DMS53 (cell line): ENCODE data around the gene STIMATE.
A peak's percentile ranks its signal among the peaks of the same experiment; 100 is the strongest.

Experiments
- DNase-seq: peaks from one replicate; lab custom pipeline; 2025; lab: John Stamatoyannopoulos, UW

STIMATE gene

DNA sequence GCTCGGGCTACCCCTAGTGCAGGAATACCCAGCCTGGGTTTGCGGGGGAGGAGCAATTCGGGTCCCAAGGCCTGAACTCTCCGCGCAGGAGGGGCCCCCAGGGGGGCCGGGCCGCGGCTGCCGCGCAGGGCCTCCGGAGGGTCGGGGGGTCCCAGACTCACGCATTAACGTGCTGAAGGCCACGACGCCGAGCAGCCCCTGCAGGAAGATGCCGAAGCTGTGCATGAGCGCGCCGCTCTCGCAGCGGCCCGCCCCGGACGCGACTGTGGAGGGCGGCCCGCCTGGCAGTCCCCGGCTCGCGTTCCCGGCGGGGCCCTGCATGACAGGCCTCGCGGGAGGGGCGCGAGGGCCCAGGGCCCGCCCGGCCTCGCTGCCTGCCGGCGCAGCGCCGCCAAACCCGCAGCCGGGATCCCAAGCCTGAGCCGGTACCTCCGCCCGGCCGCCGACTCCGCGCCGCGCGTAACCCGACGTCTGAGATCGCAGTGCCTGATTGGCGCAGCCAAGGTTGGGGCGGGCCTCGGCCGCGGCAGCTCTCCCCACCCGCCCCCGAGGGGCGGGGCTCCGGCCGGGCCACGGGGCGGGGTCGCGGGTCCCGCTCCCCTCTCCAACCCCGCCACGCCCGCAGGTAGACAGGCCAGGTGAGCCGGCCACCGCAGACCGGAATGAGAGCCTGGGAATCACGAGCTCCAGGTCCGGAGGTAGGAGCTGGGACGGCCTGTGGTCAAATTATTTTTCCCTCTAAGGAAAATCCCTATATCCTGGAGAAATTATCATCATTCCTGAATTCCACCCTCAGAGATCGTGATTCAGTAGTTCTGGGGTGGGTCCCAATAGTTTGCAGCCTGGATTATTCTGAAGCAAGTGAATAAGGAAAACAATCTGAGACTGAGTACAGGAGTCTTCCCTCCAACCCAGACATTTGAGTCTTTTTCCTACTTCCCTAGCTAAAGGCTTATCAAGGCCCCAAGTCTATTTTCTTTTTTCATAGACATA lies at the start of gene STIMATE:
TSS of gene STIMATE (minus strand) at position 419 of the 993 bp plus-strand sequence. CDS start at position 321, 98 bp downstream.
- peak; percentile 80 for DNase-seq

DNA sequence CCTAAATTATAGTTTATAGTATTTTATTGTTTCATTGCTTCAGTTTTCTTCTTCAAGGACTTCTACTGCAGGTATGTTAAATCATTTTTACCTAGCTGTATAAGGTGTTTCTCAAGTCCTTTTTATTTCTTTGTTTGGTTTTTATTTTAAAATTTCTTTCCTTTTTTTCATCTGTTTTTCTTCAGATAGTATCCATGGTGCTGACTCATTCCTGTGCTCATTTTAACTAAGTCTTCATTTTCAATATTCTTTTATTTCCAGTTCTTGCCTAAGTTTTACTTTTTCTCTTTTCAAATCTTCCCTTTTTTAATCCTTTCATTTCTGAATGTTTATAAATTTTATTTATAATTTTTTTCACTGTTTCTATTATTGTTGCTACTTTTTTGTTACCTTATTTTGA lies 42.3 kb upstream of the STIMATE start:
- no peak for DNase-seq

DNA sequence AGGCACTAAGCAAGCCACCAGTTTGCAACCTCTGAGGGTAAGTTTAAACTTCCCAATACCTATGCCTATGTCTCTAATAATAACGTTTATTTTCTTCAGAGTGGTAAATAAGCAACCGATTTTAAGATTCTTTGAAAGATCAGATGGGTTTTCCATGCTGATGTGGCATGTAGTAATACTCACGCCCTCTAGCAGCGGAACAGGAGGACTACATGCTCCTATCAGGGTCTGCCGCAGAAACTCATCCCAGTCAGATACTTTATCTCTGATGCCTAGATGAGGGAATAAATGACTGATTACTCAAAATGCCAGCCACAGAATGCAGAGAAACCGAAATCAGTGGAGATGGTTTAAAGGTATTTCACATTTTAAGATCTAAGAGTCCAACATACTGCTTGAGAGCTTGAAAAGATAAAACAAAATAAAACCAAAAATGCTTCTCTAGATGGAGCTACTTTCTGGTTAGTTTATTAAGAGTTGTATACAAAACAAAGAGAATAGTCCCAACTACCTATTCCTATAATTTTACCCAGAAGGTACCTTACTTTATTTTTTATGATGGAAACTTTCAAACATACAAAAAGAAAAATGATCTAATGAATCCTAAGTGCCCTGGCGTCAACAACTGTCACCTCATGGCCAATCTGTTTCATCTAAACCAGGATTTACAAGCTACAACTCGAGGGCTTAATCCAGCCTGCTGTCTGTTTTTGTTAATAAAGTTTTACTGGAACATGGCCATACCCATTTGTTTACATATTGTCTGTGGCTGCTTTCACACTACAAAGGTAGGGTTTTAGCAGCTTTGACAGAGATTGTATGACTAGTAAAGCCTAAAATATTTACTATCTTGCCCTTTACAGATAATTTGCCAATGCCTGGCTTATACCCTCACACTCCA lies 37.5 kb upstream of the STIMATE start:
- peak; percentile 56 for DNase-seq

DNA sequence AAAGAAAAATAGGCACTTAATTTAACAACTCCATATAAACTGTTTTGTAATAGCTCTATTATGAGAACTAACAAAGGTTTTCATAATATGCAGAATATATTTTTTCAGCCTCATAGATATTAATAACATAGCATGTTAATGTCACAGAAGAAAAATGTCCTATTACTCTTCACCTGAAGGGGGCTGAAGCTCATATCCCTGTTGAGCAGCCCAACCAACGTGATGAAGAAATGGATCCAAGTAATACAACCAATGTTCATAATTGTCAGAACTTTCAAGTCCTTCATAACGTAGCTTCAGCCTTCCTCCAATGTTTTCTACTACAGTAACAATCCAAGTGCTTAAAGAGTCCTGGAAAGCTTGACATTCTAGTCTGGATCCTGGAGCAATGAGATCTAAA lies 34.5 kb upstream of the STIMATE start:
- no peak for DNase-seq

DNA sequence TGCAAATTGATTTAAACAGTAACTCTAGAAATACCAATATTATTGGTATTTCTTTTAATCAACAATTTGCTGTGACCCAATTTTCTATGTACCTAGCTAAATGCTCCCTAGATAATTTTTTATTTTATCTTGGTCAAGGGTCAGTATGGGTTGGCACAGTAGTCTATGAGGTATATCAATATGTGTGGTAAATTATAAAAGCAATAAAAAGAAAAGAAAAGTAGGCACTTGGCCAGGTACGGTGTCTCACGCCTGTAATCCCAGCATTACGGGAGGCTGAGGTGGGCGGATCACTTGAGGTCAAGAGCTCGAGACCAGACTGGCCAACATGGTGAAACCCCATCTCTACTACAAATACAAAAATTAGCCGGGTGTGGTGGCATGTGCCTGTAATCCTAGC lies 34.0 kb upstream of the STIMATE start:
- no peak for DNase-seq

DNA sequence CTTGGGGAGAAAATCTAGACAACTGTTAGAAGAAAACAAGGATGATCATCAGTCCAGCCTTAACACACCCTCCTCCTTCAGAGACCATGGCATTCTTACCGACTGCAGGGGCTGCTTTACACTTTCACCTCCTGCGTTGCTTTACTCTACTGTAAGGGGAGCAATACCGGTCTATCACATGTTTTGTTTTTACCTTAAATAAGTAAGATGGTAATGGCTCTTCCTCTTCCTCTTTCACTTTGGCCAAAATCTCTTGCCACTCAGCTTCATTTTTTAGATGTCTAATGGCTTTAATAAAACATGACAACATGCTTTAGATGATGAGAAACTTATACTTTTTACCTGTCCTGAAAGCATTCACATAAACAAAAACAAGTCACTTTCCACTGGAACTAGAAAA lies 33.4 kb upstream of the STIMATE start:
- DNase-seq: no peak

DNA sequence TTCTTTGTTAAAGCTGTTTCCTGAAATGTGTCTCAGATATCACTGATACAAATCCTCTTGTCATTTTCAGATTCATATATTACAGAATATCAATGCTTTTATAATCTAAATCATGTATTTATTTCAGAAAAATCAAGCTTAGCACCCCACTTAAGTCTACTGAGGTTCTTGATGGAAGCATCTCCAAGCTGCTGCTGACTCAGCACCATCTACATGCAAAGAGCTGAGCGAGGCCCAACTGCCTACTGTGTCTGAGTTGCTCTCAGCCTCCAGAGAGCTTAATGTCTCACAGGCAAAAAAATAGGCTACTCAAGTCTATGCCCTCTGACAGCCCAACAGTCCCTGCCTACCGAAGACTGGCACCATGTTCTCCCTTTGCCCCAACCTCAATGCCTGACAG lies 29.2 kb upstream of the STIMATE start:
- DNase-seq: no peak

DNA sequence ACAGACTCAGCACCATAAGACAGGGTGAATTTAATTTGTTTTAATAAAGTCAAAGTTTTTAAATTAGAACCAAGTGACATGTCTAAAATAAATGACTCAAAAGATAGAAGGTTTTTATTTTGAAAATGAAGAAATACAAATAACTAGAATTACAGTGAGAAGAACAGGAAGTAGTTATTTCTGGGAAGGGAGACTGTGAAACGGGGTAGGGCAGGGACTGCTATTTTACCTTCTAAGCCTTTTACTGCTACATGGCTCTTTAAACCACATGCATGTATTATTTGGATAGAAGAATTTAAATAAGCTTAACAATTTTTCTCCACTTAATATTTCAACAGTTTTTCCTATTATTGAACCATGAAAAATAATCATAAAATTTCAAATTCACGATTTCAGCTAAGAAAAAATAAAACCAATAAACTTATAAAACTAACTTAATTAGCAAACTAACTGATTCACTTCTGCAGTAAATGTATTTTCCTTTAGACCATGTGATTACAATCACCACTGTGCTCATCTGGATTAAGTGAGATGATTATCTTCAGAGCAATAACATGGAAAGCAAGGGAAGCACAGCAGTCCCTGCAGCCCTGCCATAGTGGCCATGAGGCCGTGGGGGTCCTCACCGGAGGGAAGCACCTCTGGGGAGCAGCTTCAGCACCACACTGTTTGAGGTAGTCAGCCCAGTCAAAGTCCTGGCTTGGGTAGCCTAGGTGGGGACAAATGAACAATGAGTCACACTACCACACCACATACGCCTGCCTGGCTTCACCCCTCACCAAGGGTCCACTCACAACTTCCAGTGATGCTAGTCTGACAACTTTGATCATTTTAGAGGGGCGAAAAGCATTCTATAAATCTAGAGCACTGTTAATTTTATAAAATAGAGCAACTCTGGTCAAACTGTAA lies 28.3 kb upstream of the STIMATE start:
- DNase-seq: no peak

DNA sequence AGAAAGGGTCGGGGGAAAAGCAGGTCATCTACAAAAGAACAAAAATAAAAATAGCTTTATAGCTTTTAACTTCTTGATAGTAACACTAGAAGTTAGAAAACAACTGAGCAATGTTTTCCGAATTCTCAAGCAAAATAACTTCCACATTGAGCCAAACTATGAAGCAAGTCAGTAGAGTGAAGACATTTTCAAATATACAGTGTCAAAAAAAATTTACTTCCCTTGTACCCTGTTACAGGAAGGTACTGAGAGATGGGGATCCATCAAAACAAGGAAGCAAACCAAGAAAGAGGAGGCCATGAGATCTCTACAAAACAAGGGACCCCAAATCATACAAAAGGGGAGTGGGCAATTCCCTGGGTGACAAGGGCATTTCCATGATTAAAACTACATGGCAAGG lies 26.6 kb upstream of the STIMATE start:
- no peak for DNase-seq

DNA sequence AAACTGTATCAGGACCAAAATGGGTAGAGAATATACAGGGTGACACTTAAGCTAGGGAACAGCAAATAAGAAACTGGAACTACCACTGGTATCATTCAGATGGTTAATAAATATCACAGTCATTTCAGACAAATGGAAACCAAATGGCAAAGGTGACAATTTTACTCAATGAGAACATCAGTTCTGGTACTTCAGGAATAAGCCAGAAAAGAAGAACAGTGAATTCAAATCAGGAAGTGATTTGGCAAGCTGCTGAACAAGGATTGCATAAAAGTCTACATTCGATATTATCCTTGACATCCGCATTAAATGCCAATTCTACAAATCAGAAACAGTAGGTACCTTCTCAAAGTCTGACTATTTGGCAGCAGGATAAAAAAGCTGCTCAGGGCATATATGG lies 23.5 kb upstream of the STIMATE start:
- DNase-seq: no peak

DNA sequence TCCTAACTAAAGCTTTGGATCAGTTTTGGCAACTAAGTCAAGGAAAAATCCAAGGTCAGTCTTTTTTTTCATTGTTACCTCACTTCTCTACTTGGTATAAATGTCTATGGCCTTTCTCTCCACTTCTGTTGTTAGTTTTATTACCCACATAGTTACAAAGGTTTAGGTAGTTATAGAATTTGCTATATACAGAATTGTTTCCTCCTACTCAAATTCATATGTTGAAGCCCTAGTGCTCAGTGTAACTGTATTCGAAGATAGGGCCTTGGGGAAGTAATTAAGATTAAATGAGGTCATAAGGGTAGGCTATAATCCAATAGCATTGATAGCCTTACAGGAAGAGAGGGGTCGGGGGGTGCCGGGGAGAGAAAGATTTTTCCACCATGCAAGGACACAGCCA lies 19.7 kb upstream of the STIMATE start:
- DNase-seq: no peak

DNA sequence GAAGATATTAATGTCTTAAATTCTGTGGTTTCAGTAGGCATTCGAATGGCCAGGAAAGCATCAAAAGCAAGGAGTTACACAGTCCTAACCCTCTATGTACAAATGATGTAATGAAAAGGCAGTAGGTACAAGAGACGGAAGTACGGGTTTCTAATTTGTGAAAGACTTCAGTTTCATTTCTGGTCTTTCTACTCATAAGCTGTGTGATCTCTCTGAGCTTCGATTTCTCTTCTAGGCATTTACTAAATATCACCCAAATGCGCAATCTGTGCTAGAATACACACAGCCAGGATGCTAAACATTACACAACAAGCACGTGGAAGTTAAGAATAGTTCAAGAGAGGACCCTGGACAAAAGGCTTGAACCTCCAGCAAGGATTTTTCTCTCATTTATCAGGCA lies 17.9 kb upstream of the STIMATE start:
- no peak for DNase-seq

DNA sequence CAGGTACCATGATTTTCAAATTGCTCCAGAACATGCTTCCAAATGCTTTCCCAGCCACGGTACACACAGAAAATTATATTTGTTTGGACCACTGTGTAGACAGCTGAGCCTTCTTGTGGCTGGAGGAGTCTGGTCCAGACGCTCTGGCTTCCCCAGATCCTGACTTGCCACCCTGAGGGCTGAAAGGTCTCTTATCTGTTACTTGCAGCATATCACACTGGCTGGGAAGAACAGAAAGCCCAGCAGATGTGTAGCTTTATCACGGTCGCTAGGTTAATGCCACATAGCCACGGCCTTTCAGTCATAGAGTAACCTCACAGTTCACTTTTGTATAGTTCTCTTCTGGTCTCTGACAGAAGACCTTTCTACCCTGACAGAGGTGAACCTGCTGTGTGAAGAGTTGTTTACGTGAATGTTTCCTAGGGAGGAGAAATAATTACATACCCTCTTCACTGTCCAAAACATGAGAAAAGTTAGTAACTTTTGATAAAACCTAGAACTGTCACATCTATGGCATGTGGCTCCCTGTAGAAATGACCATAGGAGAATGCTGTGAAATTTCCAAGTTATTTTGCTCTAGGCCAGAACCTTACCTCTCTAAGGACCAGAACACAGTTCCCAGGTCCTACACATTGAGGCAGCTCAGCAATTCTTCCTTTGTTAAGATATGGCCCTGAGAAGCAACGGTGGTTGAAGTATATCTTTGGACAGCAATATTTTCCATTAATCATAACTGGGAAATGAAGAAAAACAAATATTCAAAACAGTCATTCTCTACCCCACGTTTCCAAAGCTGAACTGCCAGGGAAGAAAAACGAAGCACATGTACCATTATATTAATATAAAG lies 15.8 kb upstream of the STIMATE start:
- no peak for DNase-seq

DNA sequence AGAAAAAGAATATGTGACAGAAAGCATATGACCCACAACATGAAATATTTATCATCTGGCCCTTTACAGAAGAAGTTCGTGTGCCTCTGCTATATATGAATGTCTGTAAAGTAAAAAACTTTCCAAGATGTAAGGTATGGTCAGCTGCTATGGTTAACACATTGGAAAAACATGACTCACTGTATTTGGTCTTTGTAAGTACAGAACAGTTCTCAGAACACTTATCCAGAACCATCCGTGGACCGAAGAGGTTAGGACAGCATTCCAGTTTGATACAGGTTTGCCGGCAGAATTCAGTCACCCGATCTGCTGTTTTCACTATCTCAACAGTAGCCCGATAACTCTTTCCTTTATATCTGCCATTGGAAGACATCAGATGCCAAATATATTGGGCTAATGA lies 13.5 kb upstream of the STIMATE start:
- no peak for DNase-seq

DNA sequence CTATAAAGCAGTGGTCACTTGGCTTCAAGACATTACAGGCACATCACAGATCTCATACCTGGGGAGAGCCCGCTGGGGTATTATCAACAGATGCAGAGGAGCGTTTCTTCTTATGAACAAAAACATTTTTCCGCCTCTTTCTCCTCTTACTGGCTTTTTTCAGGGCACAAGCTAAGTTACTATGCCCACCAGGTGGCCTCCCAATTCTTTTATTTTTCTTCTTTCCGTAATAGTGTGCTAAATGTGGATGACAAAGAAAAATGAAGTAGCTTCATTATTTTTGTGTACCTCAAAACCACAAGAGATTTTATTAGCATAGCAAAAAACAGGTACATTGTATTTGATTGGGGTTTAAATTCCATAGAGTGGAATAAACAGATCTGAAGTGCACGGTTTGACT lies 10.1 kb upstream of the STIMATE start:
- DNase-seq: no peak

DNA sequence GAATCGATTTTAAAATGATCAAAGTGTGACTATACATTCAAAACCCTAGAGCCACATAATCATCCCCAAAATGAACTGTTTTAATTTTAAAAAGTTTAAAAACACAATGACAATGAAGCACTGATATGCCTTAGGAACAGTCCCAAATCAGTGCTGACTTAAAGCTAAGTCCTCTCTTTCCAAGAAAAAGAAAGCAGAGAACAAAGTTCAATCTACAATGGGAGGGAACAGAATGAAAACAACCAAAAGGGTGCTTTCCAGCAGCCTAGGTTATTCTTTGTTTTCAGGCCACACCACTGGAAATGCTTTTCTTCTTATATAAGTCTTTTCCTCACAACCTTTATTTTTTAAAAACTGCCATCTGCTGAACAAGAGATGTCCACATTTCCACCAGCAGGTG lies 7.2 kb upstream of the STIMATE start:
- DNase-seq: no peak

DNA sequence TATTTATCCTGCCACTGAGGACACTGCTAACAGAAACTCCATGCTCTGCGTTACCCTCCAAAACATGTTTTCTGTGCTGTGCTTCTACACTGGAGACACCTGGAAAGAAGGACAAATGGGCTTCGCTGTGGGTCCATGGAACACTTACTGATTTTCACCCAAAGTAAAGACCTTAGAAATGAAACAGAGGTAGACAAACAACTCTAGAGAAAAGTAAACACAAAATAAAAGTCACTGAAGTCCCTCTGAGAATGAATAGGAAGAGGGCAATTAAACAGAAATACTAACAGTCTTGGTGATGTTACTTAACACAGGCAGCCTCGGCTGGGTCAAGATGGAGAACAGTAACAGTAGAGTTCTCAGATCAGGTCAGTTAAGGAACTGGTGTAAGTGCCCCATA lies 6.7 kb upstream of the STIMATE start:
- no peak for DNase-seq

DNA sequence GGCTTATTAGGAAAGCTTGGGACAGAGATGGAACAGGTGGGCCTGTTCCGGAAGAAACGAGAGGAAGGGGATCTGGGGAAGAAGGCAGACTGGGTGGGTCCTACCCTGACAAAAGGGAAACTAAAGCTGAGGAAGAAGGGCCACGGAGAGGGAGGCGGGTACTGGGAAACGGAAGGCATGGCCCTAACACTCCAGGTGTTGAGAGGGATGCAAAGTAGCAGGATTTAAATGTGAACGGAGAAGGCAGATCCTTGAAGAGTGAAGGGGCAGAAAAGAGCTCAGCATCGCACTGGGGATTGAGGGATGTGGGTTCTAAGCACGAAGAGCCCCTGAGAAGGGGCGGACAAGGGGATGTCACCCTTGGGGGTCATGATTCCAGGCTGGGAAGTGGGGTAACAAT lies 735 bp downstream of the STIMATE start:
- peak; percentile 20 for DNase-seq

DNA sequence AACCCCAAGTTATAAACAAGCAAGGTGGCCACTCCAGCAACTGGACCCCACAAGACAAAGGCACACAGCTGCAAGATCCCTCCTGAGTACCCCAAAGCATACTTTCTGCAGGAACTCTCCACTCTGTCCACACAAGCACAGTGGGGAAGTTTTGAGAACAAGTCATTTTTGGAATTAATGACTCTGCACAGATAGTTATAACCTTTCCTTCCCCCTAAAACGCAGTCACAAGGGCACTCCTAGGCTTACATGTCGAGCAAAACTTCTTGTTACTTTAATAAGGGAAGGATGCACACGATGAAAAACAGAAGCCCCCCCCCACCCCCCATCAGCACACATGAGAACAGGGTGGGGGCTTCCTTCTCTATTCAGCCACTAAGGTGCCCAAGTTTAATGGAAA lies 1.2 kb downstream of the STIMATE start:
- no peak for DNase-seq

DNA sequence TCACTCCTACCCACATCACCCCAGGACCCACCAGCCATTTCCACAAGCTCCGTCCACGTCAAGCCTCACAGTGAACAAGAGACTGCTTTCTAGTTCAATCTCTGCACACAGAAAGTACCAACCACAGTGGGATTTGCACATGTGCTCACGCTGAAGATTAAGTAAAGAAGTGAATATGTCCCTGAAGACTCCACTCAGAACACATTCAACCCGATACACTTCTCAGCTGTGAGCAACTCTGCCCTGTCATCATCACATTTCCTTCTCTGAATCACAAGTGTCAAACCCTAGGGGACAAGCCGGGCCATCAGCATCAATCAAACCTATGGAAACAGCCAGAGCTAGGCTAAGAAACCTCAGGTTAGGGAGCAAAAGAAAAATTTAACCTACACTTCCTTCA lies 1.9 kb downstream of the STIMATE start:
- no peak for DNase-seq

DNA sequence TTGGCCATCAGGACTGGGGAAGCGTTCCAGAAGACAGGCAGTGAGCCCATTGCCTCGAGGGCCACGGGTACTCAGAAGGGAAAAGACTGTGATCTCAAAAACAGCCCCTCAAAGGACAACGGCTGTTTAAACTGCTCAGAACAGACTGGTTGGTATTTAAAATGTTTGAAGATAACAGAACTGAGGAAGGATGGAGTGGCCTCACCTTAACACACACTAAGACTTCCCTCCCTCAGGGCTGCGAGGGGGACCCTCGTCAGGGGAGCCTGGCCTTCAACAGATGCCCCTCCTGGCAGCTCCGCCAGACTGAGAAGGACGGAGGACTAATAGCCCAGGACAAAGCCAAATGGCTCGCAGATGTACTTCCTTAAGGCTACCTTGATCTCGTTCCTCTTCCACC lies 2.6 kb downstream of the STIMATE start:
- no peak for DNase-seq
